SK-N-SH (cell line): ENCODE data around the gene SHROOM3. TPM values are rescaled to one million over a fixed set of nuclear protein-coding genes. Genes with fewer than 3 reads are reported as not detected.

Experiments used
- CTCF ChIA-PET: fragments of 300-600, 350-600 bp; formaldehyde crosslinking; extraction: SDS; loops from one replicate; lab custom pipeline; 2021; lab: Yijun Ruan, JAX
- POLR2A ChIA-PET: fragments of 350-600 bp; sonication (Branson Sonifier 250); formaldehyde crosslinking; extraction: SDS; loops from one replicate; lab custom pipeline; 2020; ENCODE audit warnings: antibody characterized with exemption, inconsistent platforms; lab: Yijun Ruan, JAX
- DNase-seq: peaks from one replicate; pipeline ENCODE4 v3.0.0; 2012
- H2AFZ ChIP-seq: fragments of 200-600 bp; sonication (generic); 2 replicates; pipeline ENCODE4 v1.8.1; 2016; ENCODE audit warnings: antibody characterized with exemption, mild to moderate bottlenecking, low read depth
- H3F3A ChIP-seq: fragments of 200-600 bp; sonication (generic); replicated peaks from 2 replicates; pipeline ENCODE3; 2016; ENCODE audit warnings: antibody characterized with exemption, mild to moderate bottlenecking; ENCODE audit not compliant: insufficient read depth
- H3K27ac ChIP-seq, 2 experiments: fragments of 200-500 bp in 1 of 2; fragments of 200-600 bp in 1 of 2; sonication (Bioruptor generic) in 1 of 2; sonication (generic), shearing (Covaris generic) in 1 of 2; 2 replicates each; pipeline versions ENCODE4 v1.5.1 to v1.6.1; 2014 to 2016; ENCODE audit warnings: low read depth in 2 of 2, inconsistent platforms in 1 of 2, low read length in 1 of 2, mild to moderate bottlenecking in 1 of 2, mixed read lengths in 1 of 2
- H3K27me3 ChIP-seq: fragments of 200-600 bp; sonication (generic), shearing (Covaris generic); 2 replicates; pipeline ENCODE4 v1.6.1; 2016; ENCODE audit warnings: mixed run types; ENCODE audit not compliant: insufficient read depth
- H3K36me3 ChIP-seq, 2 experiments: fragments of 200-500 bp in 1 of 2; fragments of 200-600 bp in 1 of 2; sonication (Bioruptor generic) in 1 of 2; sonication (generic) in 1 of 2; replicated peaks in 1 of 2; 2 replicates each; pipeline versions ENCODE3 to v1.5.1; 2014 to 2016; ENCODE audit warnings: low read length in 1 of 2, mild to moderate bottlenecking in 1 of 2; ENCODE audit not compliant: insufficient read depth in 2 of 2, control insufficient read depth in 1 of 2
- H3K4me1 ChIP-seq, 2 experiments: fragments of 200-500 bp in 1 of 2; fragments of 200-600 bp in 1 of 2; sonication (Bioruptor generic) in 1 of 2; sonication (generic), shearing (Covaris generic) in 1 of 2; 2 replicates each; pipeline versions ENCODE4 v1.5.1 to v1.6.1; 2014 to 2016; ENCODE audit warnings: low read depth in 1 of 2, low read length in 1 of 2, mixed run types in 1 of 2; ENCODE audit not compliant: insufficient read depth in 2 of 2, control insufficient read depth in 1 of 2
- H3K4me2 ChIP-seq: fragments of 200-600 bp; sonication (generic), shearing (Covaris generic); 2 replicates; pipeline ENCODE4 v1.6.1; 2017; ENCODE audit warnings: mixed run types
- H3K4me3 ChIP-seq, 2 experiments: fragments of 200-500 bp in 1 of 2; fragments of 200-600 bp in 1 of 2; sonication (Bioruptor generic) in 1 of 2; sonication (generic), shearing (Covaris generic) in 1 of 2; 2 replicates each; pipeline versions ENCODE4 v1.5.1 to v1.8.1; 2014 to 2016; ENCODE audit warnings: low read depth in 2 of 2, inconsistent platforms in 1 of 2, low read length in 1 of 2, mild to moderate bottlenecking in 1 of 2, mixed read lengths in 1 of 2, moderate library complexity in 1 of 2
- H3K79me2 ChIP-seq: fragments of 200-600 bp; sonication (generic); 2 replicates; pipeline ENCODE4 v1.8.1; 2017; ENCODE audit warnings: mild to moderate bottlenecking; ENCODE audit not compliant: insufficient read depth
- H3K9ac ChIP-seq: fragments of 200-600 bp; sonication (generic); 2 replicates; pipeline ENCODE4 v1.6.1; 2017; ENCODE audit warnings: mixed run types
- H3K9me2 ChIP-seq: fragments of 200-600 bp; sonication (generic); 2 replicates; pipeline ENCODE4 v1.6.1; 2017; ENCODE audit warnings: mixed run types
- H3K9me3 ChIP-seq: fragments of 200-600 bp; sonication (generic); 2 replicates; pipeline ENCODE4 v1.6.1; 2017; ENCODE audit warnings: mixed run types, mild to moderate bottlenecking, moderate library complexity
- H4K20me1 ChIP-seq: fragments of 200-600 bp; sonication (generic); 2 replicates; pipeline ENCODE4 v1.6.1; 2017; ENCODE audit warnings: mild to moderate bottlenecking, mixed run types; ENCODE audit not compliant: insufficient read depth
- ELF1 ChIP-seq: IDR thresholded peaks from 2 replicates; pipeline ENCODE4 v1.4.0; 2012
- EP300 ChIP-seq, 2 experiments: IDR thresholded peaks; 2 replicates each; pipeline versions ENCODE4 v1.4.0 to v1.6.1; 2012; ENCODE audit warnings: borderline replicate concordance in 1 of 2, low read depth in 1 of 2, low read length in 1 of 2
- FOSL2 ChIP-seq: IDR thresholded peaks from 2 replicates; pipeline ENCODE4 v1.4.0; 2012; ENCODE audit warnings: low read depth, mild to moderate bottlenecking, moderate library complexity, borderline replicate concordance
- FOXM1 ChIP-seq: IDR thresholded peaks from 2 replicates; pipeline ENCODE4 v1.4.0; 2012; ENCODE audit warnings: low read depth, mild to moderate bottlenecking
- GABPA ChIP-seq: IDR thresholded peaks from 2 replicates; pipeline ENCODE4 v1.4.0; 2012; ENCODE audit warnings: low read depth, mild to moderate bottlenecking
- IRF3 ChIP-seq: fragments of 150-350 bp; IDR thresholded peaks from 2 replicates; pipeline ENCODE4 v1.6.1; 2016; ENCODE audit warnings: mild to moderate bottlenecking, low read depth, low read length
- JUND ChIP-seq: IDR thresholded peaks from 2 replicates; pipeline ENCODE4 v1.4.0; 2012
- MAX ChIP-seq: IDR thresholded peaks from 2 replicates; pipeline ENCODE4 v1.4.0; 2012; ENCODE audit warnings: low read depth
- MEF2A ChIP-seq: IDR thresholded peaks from 2 replicates; pipeline ENCODE4 v1.4.0; 2012; ENCODE audit warnings: low read depth, borderline replicate concordance
- MXI1 ChIP-seq: IDR thresholded peaks from 2 replicates; pipeline ENCODE4 v1.6.1; 2012; ENCODE audit warnings: mild to moderate bottlenecking, low read depth, low read length, improper control_type of control experiment
- NFIC ChIP-seq: IDR thresholded peaks from 2 replicates; pipeline ENCODE4 v1.4.0; 2012; ENCODE audit warnings: borderline replicate concordance
- NRF1 ChIP-seq: IDR thresholded peaks from 2 replicates; pipeline ENCODE4 v1.6.1; 2012; ENCODE audit warnings: low read depth, mild to moderate bottlenecking, low read length
- PBX3 ChIP-seq: IDR thresholded peaks from 2 replicates; pipeline ENCODE4; 2012
- POLR2AphosphoS5 ChIP-seq: IDR thresholded peaks from 2 replicates; pipeline ENCODE4 v1.6.1; 2012; ENCODE audit warnings: low read depth, low read length
- RXRA ChIP-seq: IDR thresholded peaks from 2 replicates; pipeline ENCODE4 v1.4.0; 2012; ENCODE audit warnings: low read depth, mild to moderate bottlenecking, borderline replicate concordance
- SIN3A ChIP-seq: IDR thresholded peaks from 2 replicates; pipeline ENCODE4 v1.6.1; 2012; ENCODE audit warnings: low read depth, mild to moderate bottlenecking, low read length, moderate library complexity, borderline replicate concordance
- SMC3 ChIP-seq: IDR thresholded peaks from 2 replicates; pipeline ENCODE4 v1.6.1; 2012; ENCODE audit warnings: low read depth, low read length, improper control_type of control experiment
- TAF1 ChIP-seq: IDR thresholded peaks from 2 replicates; pipeline ENCODE4 v1.6.1; 2012; ENCODE audit warnings: low read depth, mild to moderate bottlenecking, low read length, moderate library complexity, borderline replicate concordance
- TCF12 ChIP-seq: IDR thresholded peaks from 2 replicates; pipeline ENCODE4 v1.4.0; 2012
- TEAD4 ChIP-seq: IDR thresholded peaks from 2 replicates; pipeline ENCODE4 v1.4.0; 2012; ENCODE audit warnings: mild to moderate bottlenecking, borderline replicate concordance; ENCODE audit not compliant: insufficient read depth
- USF1 ChIP-seq: IDR thresholded peaks from 2 replicates; pipeline ENCODE4 v1.4.0; 2012; ENCODE audit warnings: low read depth, borderline replicate concordance
- YY1 ChIP-seq: IDR thresholded peaks from 2 replicates; pipeline ENCODE4 v1.4.0; 2012; ENCODE audit warnings: low read depth, mild to moderate bottlenecking
- ZBTB33 ChIP-seq: IDR thresholded peaks from 2 replicates; pipeline ENCODE4 v1.4.0; 2012; ENCODE audit warnings: low read depth, borderline replicate concordance
- WGBS: methylation state at CpG from one replicate; pipeline ENCODE4 v1.1.6; 2017; ENCODE audit warnings: low lambda C conversion rate; 5-methylcytosine and 5-hydroxymethylcytosine counted together
- polyA plus RNA-seq, 3 experiments: library from polyadenylated mRNA; depleted of rRNA; stranded (reverse); fragments of >200 nt; gene quantifications; 2 replicates each; pipeline ENCODE4 v1.2.3, GENCODE V29; 2012
- TF ChIP-seq, protein P1 (sequence below): fragments of 150-350 bp; IDR thresholded peaks from 2 replicates; pipeline ENCODE4 v1.6.1; 2017; ENCODE audit warnings: antibody characterized with exemption, low read length, low read depth, borderline replicate concordance

SHROOM3 gene
- polyA plus RNA-seq, 1 of the 3 experiments (the other 2 are of a cell fraction) = 4.3 TPM

- peak overlapping the region in 1 of 2 experiments; percentile 28; a peak in 2 of 4 replicates for H3K4me3 ChIP-seq
- no peaks in the 10 kb centered on the region for H3K36me3 ChIP-seq
- no peaks in the 10 kb centered on the region for H3K9me3 ChIP-seq
- ChIA-PET CTCF (no interaction called here), POLR2A (no interaction called here)
- H3K79me2 ChIP-seq = no peaks in the 10 kb centered on the region
- peak overlapping the region; percentile 96 for H3K9ac ChIP-seq
- peak overlapping the region; percentile 65 for H3K4me2 ChIP-seq
- no peaks in the 10 kb centered on the region for H3K27me3 ChIP-seq
- WGBS = 18% methylated on average over 6 of the region's 6 CpGs
- peak overlapping the region; percentile 38 for H2AFZ ChIP-seq
- H3F3A ChIP-seq = peaks cover 49% of the 10 kb centered on the region
- H3K4me1 ChIP-seq = peaks cover 14 to 27% of the 10 kb centered on the region in 2 experiments
- TF ChIP-seq JUND (peak; percentile 71), ELF1 (peak; percentile 62; the same call in 1 of the 2 replicates), SMC3 (no peak), TCF12 (peak; percentile 86), FOXM1 (0 out of 2 replicates have a peak, but pooled peaks have one; percentile 60), PBX3 (peak; percentile 74; the same call in 1 of the 2 replicates), ZBTB33 (no peak), EP300 (IDR thresholded peaks at IDR 0.05; ENCODE audit: borderline replicate concordance in 1 of 2, low read depth in 1 of 2, low read length in 1 of 2) (peak in 1 of 2 experiments; percentile 74; a peak in 1 of 4 replicates), MAX (no peak), GABPA (no peak), TAF1 (no peak), NFIC (peak; percentile 41), POLR2AphosphoS5 (peak; percentile 39; the same call in 1 of the 2 replicates), MEF2A (peak; percentile 86), NRF1 (no peak), SIN3A (no peak), TEAD4 (peak; percentile 58; the same call in 1 of the 2 replicates), YY1 (0 out of 2 replicates have a peak, but pooled peaks have one; percentile 35), IRF3 (no peak), USF1 (no peak), RXRA (peak; percentile 66; the same call in 1 of the 2 replicates), MXI1 (no peak), FOSL2 (peak; percentile 62; the same call in 1 of the 2 replicates)
- TF ChIP-seq, protein P1, sequence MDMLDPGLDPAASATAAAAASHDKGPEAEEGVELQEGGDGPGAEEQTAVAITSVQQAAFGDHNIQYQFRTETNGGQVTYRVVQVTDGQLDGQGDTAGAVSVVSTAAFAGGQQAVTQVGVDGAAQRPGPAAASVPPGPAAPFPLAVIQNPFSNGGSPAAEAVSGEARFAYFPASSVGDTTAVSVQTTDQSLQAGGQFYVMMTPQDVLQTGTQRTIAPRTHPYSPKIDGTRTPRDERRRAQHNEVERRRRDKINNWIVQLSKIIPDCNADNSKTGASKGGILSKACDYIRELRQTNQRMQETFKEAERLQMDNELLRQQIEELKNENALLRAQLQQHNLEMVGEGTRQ = no peak
- no peaks in the 10 kb centered on the region for H4K20me1 ChIP-seq
- H3K27ac ChIP-seq = peak overlapping the region; percentile 97 to 100
- DNase-seq = no peak
- no peaks in the 10 kb centered on the region for H3K9me2 ChIP-seq
These were observed 155.8 kb downstream of the SHROOM3 start for GRCh38 chr4:76590798-76591281.
